Measurements from ENCODE around the gene PLCH1. TPM values are rescaled to one million over a fixed set of nuclear protein-coding genes. Genes with fewer than 3 reads are reported as not detected.

PLCH1 gene
- total and polyA plus RNA-seq, 7 donors: 0.03 to 1.1 (median 0.06) TPM; not detected in 2

- 83 to 86% (median 83%) methylated on average over 4 of the region's 4 CpGs for WGBS, 3 donors
- no peak for TF ChIP-seq CTCF (IDR thresholded peaks at IDR 0.05)
- Histone ChIP-seq H3K9me3 (no peaks in the 10 kb centered on the region), H3K27ac (no peak overlapping the region), H3K4me3 (no peak overlapping the region), H3K4me1 (no peaks in the 10 kb centered on the region), H3K27me3 (ENCODE audit: insufficient read depth in 3 of 3, low read length in 2 of 3) (no peaks in the 10 kb centered on the region), H3K36me3 (ENCODE audit: insufficient read depth in 1 of 2, low read depth in 1 of 2) (no peaks in the 10 kb centered on the region)
- no peak for DNase-seq
- no peak for ATAC-seq
- intact Hi-C loops (cut with DNase I): no loop called here
Measured at GRCh38 chr3:155495387-155495786, 249.5 kb downstream of the PLCH1 start.

GRCh38 chr3:155494332-155494731 lies 250.5 kb downstream of the PLCH1 start:
- no peak overlapping the region for H3K27ac ChIP-seq
- 72 to 76% (median 74%) methylated on average over 5 of the region's 5 CpGs for WGBS, 3 donors
- intact Hi-C loops (cut with DNase I): no loop called here
- DNase-seq: no peak
- no peaks in the 10 kb centered on the region for H3K27me3 ChIP-seq (ENCODE audit: insufficient read depth in 3 of 3, low read length in 2 of 3)
- no peak for TF ChIP-seq CTCF (IDR thresholded peaks at IDR 0.05)
- H3K36me3 ChIP-seq (ENCODE audit: insufficient read depth in 1 of 2, low read depth in 1 of 2): no peaks in the 10 kb centered on the region
- no peaks in the 10 kb centered on the region for H3K9me3 ChIP-seq
- H3K4me1 ChIP-seq: no peaks in the 10 kb centered on the region
- no peak overlapping the region for H3K4me3 ChIP-seq
- no peak for ATAC-seq

DNA sequence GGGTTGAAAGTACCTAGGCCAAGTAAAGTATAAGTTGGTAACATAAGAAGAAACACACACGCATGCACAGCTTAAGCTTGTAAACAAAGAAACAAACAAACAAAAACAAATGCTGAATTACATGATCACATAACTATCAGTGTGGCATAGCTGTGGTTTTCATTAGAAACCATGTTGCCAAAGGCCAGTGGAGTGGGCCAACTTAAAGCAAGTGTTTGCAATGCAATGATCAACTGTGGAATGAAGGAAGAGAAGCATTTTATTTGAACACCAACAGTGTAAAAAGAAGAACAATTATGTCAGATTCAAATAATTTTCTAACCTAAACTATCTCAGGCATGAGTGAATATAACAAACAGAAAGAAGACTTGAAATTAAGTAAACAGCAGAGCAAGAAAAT lies 252.0 kb downstream of the PLCH1 start:
- Histone ChIP-seq H3K4me3 (no peak overlapping the region), H3K36me3 (ENCODE audit: insufficient read depth in 1 of 2, low read depth in 1 of 2) (no peaks in the 10 kb centered on the region), H3K27ac (no peak overlapping the region), H3K4me1 (no peaks in the 10 kb centered on the region), H3K27me3 (ENCODE audit: insufficient read depth in 3 of 3, low read length in 2 of 3) (no peaks in the 10 kb centered on the region), H3K9me3 (no peaks in the 10 kb centered on the region)
- WGBS, 3 donors: 81 to 100% (median 86%) methylated on average over 1 of the region's 1 CpG
- ATAC-seq (no peak), DNase-seq (no peak)
- TF ChIP-seq CTCF (IDR thresholded peaks at IDR 0.05): no peak
- intact Hi-C loops (cut with DNase I): no loop called here

GRCh38 chr3:155491696-155492095 lies 253.2 kb downstream of the PLCH1 start:
- WGBS, 3 donors: 96 to 97% (median 97%) methylated on average over 3 of the region's 3 CpGs
- Histone ChIP-seq H3K36me3 (ENCODE audit: insufficient read depth in 1 of 2, low read depth in 1 of 2) (no peaks in the 10 kb centered on the region), H3K27ac (no peak overlapping the region), H3K27me3 (ENCODE audit: insufficient read depth in 3 of 3, low read length in 2 of 3) (no peaks in the 10 kb centered on the region), H3K4me1 (no peaks in the 10 kb centered on the region), H3K9me3 (no peaks in the 10 kb centered on the region), H3K4me3 (no peak overlapping the region)
- DNase-seq (no peak), ATAC-seq (no peak)
- intact Hi-C loops (cut with DNase I): no loop called here
- TF ChIP-seq CTCF (IDR thresholded peaks at IDR 0.05): no peak

DNA sequence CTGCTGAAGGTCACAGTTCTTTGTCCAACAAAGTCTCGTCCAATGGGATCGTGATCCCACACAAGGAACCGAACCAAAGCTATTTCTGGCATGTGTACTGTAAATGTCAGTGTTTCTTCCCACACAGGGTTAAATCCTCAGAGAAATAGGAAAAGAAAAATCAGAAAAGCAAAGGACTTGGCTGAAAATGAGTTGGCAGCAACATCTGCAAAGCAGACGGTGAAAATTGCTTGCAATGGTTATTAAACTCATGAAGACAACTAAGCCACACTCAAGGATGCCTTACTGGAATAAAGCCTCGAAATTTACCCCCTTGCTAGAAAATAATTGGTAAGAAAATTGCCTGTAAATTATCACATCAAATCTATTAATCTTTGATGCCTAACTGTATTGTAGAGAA lies 256.2 kb downstream of the PLCH1 start:
- no peaks in the 10 kb centered on the region for H3K9me3 ChIP-seq
- H3K4me3 ChIP-seq: no peak overlapping the region
- DNase-seq: no peak
- H3K27ac ChIP-seq: no peak overlapping the region
- no peaks in the 10 kb centered on the region for H3K4me1 ChIP-seq
- intact Hi-C loops (cut with DNase I): no loop called here
- ATAC-seq: no peak
- H3K27me3 ChIP-seq (ENCODE audit: insufficient read depth in 3 of 3, low read length in 2 of 3): no peaks in the 10 kb centered on the region
- TF ChIP-seq CTCF (IDR thresholded peaks at IDR 0.05): no peak
- 21 to 24% (median 22%) methylated on average over 5 of the region's 5 CpGs for WGBS, 3 donors
- no peaks in the 10 kb centered on the region for H3K36me3 ChIP-seq (ENCODE audit: insufficient read depth in 1 of 2, low read depth in 1 of 2)
